Activated T-helper 9 cell treated with anti-CD3 and anti-CD28 coated beads, Interleukin-2, amount 50 U/mL, for 16 hours (primary cell): ENCODE results near the gene STH.
"Not testable (repeated sequence)": the region's sequence is repeated elsewhere in the genome, so short reads cannot be mapped to it uniquely, and the experiment has no call there.

ENCODE experiments used
- DNase-seq: peaks from one replicate; pipeline ENCODE4 v3.0.0-alpha.2; 2020; ENCODE audit warnings: low read depth

Gene STH

DNA sequence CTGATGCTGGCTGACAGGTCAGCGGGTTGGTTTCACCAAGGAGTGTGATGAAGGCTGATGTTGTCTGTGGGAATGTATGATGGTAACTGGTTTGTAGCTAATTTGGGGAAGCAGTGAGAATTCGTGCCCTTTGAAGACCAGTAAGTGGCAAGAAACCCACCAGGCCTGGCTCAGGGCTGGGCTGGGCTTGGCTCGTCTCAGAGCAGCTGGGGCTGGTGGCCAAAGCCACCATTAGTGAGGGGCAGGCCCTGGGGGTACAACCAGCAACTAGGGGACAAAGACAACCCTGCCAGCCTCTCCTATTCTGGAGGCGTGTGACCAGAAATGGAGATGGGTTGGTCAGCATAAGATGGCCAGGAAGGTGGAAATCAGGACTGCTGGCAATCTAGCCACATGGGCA is 13.0 kb upstream of the STH start:
- no peak for DNase-seq

DNA sequence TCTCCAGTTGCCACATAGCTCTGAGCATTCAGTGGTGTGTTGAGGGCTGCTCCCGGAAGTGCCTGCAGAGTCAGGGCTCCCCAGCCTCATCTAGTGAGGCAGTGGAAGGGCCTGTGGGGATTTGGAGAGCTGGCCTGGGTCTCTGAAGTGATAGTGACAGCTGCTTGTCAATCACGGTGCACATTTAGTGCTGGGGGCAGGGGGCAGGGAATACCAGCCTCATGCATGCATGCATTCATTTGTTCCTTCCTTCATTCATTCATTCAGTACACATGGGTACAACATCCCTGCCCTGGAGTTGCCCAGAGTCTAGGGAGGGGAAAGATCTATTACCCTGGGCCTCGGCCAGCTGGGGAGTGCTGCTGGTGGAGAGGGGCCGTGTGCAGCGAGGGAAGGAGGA is 11.3 kb upstream of the STH start:
- DNase-seq: no peak

GRCh38 chr17:45989759-45990158 is 9.3 kb upstream of the STH start:
- DNase-seq: no peak

DNA sequence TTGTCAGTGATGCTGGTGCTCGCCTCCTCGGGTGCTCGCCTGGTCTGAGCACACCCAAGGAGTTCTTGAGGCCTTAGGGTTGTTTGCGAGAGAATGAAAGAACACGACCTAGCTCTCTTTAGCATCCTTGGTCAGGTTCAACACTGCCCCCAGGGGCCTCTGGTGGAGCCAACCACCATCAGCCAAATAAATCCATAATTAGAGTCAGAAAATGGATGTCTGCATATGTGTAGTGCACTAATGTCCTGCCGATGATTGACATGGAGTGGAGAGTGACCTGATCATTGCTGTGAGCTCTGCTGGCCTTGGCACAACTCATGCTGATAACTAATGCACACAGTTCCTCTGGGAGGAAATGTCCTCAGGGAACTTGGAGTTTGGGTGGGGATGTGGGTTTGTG is 8.2 kb upstream of the STH start:
- no peak for DNase-seq

DNA sequence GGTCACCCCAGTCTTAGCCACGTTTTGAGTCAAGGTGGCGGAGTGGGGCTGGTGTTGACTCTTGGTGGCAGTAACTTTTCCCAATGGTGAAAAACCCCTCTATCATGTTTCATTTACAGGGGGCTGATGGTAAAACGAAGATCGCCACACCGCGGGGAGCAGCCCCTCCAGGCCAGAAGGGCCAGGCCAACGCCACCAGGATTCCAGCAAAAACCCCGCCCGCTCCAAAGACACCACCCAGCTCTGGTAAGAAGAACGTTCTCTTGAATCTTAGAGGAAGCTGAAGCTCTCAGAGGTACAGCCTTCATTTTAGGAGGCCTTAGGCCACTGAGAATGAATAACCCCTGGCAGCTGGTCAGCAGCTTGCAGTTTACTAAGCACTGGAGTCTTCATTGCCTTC is 7.7 kb upstream of the STH start:
- no peak for DNase-seq

DNA sequence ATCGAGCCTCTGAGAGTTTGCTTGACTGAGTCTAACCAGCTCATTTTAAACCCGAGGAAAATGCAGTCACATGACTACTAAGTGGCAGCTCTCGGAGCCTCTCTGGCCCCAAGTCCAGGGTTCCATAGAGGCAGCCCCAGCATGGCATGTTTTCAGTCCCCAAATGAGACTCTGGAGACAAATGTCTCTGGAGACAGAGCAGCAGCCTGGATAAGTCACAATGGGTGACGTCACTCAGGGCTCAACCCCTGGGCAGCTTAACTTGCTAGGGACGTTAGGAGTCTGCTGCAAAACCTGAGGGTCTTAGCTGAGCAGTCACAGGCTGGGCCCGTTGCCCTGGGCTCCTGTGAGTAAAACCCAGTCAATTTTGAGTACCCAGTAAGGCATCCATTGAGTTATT is 6.9 kb upstream of the STH start:
- no peak for DNase-seq

- no peak for DNase-seq
Measured at GRCh38 chr17:45992904-45993303, 6.1 kb upstream of the STH start.

DNA sequence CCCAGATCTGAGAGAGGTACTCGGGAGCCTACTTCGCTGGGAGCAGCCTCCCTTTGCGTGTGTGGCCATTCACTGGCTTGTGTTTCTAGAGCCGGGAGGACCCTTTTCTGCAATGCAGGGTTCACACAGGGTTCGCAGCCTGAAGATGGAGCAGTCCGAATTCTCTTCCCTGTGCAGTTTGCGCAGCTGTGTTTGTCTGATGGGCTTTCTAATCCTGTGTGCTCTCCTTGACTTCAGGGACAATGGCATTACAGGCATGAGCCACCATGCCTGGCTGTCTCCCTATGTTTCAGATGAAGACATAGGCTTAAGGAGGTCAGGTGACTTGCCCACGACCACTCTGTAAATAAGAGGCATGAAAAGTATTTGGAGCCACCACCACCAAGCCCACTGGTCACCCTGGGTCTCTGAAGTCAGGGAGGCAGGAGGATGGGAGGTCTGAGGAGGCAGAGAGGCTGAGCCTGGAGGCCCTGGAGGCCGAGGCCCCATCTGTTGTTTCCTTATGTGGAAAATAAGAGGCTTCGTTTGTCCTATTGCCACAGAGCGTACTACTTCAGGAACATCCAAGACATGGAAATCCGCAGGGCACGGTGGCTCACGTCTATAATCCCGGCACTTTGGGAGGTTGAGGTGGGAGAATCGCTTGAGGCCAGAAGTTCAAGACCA is 5.0 kb upstream of the STH start:
- no peak for DNase-seq

- DNase-seq: no peak
Measured at GRCh38 chr17:45994987-45995386, 4.1 kb upstream of the STH start.

DNA sequence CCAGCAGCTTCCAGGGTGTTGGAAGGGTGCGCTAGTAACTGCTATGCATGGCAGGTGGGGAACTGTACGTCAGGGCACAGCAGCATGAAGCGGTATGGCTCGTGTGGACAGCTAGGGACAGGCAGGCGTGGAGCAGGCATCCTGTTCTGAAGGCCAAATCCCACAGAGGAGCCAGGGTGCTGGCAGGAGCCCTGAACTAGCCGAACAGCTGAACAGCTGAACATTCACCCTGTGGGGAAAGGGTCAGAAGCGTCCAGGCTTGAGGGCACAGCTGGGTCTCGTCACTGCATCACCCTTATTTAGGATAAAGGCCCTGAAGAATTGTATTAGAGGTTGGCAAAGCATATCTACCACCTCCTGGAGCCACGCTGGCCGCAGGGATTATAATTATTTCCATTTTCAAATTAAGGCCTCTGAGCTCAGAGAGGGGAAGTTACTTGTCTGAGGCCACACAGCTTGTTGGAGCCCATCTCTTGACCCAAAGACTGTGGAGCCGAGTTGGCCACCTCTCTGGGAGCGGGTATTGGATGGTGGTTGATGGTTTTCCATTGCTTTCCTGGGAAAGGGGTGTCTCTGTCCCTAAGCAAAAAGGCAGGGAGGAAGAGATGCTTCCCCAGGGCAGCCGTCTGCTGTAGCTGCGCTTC is 3.3 kb upstream of the STH start:
- no peak for DNase-seq

GRCh38 chr17:45996282-45996937 is 2.6 kb upstream of the STH start:
- DNase-seq: no peak

DNA sequence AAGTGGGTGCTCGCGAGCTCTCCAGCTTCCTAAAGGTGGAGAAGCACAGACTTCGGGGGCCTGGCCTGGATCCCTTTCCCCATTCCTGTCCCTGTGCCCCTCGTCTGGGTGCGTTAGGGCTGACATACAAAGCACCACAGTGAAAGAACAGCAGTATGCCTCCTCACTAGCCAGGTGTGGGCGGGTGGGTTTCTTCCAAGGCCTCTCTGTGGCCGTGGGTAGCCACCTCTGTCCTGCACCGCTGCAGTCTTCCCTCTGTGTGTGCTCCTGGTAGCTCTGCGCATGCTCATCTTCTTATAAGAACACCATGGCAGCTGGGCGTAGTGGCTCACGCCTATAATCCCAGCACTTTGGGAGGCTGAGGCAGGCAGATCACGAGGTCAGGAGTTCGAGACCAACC is 1.9 kb upstream of the STH start:
- no peak for DNase-seq

DNA sequence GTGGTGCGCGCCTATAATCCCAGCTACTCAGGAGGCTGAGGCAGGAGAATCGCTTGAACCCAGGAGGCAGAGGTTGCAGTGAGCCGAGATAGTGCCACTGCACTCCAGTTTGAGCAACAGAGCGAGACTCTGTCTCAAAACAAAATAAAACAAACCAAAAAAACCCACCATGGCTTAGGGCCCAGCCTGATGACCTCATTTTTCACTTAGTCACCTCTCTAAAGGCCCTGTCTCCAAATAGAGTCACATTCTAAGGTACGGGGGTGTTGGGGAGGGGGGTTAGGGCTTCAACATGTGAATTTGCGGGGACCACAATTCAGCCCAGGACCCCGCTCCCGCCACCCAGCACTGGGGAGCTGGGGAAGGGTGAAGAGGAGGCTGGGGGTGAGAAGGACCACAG is 1.4 kb upstream of the STH start:
- no peak for DNase-seq

GRCh38 chr17:45999900-46000290 is 845 bp downstream of the STH start:
- no peak for DNase-seq

DNA sequence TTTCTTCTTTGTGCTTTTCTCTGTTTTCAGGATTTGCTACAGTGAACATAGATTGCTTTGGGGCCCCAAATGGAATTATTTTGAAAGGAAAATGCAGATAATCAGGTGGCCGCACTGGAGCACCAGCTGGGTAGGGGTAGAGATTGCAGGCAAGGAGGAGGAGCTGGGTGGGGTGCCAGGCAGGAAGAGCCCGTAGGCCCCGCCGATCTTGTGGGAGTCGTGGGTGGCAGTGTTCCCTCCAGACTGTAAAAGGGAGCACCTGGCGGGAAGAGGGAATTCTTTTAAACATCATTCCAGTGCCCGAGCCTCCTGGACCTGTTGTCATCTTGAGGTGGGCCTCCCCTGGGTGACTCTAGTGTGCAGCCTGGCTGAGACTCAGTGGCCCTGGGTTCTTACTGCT is 1.2 kb downstream of the STH start:
- no peak for DNase-seq

DNA sequence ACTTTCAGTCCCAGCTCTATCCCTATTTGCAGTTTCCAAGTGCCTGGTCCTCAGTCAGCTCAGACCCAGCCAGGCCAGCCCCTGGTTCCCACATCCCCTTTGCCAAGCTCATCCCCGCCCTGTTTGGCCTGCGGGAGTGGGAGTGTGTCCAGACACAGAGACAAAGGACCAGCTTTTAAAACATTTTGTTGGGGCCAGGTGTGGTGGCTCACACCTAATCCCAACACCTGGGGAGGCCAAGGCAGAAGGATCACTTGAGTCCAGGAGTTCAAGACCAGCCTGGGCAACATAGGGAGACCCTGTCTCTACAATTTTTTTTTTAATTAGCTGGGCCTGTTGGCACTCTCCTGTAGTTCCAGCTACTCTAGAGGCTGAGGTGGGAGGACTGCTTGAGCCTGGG is 1.7 kb downstream of the STH start:
- no peak for DNase-seq

- DNase-seq: no peak
Measured at GRCh38 chr17:46001390-46002310, 2.6 kb downstream of the STH start.

- peak; percentile 55 for DNase-seq
Measured at GRCh38 chr17:46002311-46002972, 3.4 kb downstream of the STH start.

- DNase-seq: no peak
Measured at GRCh38 chr17:46002973-46003316, 3.9 kb downstream of the STH start.

- DNase-seq: no peak
Measured at GRCh38 chr17:46003907-46004748, 5.1 kb downstream of the STH start.

GRCh38 chr17:46006082-46006481 is 7.0 kb downstream of the STH start:
- not testable (repeated sequence) for DNase-seq
